GM12801 (cell line): ENCODE measurements around the gene RANBP3.

Source experiments
- TF ChIP-seq, protein P1 (sequence below): IDR thresholded peaks from one replicate; pipeline ENCODE4 v1.5.1; 2011; ENCODE audit warnings: control low read depth; ENCODE audit not compliant: insufficient read length; ENCODE audit errors: extremely low read depth

RANBP3 gene

DNA sequence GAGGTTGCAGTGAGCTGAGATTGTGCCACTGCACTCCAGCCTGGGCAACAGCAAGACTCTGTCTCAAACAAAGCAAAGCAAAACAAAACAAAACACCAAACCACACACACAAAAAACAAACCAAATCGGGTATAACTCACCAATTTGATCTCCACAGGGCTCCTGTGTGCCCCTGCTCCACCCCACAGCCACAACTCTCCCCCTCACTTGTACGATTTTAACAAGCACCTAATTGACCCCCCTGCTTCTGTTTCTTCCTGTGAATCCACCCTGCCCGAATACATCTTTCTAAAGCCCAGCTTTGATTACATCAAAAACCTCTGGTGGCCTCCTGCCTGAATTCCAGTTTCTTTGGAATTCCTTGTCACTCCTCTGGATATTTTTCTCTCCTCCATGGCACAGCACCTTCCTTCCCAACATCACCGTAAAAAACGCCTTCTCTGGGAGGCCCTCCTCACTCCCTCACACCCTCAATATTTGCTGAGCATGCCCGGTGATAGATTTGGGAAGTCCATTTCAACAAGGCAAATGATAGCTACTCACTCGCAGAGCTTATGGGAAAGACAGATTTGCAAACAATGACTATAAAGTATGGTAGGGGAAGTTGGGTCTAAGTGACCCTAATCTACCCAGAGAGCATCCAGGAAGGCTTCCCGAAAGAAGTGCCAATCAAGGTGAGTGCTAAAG is 11.6 kb upstream of the RANBP3 start:
- TF ChIP-seq, protein P1, sequence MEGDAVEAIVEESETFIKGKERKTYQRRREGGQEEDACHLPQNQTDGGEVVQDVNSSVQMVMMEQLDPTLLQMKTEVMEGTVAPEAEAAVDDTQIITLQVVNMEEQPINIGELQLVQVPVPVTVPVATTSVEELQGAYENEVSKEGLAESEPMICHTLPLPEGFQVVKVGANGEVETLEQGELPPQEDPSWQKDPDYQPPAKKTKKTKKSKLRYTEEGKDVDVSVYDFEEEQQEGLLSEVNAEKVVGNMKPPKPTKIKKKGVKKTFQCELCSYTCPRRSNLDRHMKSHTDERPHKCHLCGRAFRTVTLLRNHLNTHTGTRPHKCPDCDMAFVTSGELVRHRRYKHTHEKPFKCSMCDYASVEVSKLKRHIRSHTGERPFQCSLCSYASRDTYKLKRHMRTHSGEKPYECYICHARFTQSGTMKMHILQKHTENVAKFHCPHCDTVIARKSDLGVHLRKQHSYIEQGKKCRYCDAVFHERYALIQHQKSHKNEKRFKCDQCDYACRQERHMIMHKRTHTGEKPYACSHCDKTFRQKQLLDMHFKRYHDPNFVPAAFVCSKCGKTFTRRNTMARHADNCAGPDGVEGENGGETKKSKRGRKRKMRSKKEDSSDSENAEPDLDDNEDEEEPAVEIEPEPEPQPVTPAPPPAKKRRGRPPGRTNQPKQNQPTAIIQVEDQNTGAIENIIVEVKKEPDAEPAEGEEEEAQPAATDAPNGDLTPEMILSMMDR = no peak

DNA sequence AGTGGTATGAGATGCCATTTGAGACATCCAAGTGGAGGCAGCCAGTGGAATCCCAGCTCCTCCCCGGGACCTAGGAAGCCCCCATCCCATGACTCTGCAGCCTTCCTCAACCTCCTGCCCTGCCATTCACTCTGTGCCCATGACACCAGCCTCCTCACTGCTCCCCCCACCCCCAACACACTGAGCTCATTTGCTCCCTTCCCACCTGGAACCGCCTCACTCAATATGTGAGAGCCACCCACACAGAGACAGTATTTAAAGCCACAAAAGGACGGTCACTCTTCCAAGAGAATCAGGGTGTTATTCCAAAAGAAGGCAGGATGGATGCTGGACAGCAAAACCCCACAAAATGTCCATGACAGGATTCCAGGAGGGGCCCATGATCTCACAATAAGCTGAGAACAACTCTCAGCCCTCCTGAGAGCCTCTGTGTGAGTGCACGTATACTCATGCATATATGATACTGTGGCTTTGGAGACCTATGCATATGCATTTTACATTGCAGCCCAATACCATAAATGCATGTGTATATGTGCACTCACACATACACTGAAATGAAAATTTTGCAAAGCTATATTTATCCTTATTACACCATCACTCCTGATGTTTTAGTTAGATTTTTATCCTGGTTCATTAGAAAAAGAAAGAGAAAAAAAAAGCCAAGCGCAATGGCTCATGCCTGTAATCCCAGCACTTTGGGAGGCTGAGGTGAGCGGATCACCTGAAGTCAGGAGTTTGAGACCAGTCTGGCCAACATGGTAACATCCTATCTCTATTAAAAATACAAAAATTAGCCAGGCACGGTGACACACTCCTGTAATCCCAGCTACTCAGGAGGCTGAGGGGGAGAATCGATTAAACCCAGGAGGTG is 10.8 kb upstream of the RANBP3 start:
- TF ChIP-seq, protein P1 = no peak

DNA sequence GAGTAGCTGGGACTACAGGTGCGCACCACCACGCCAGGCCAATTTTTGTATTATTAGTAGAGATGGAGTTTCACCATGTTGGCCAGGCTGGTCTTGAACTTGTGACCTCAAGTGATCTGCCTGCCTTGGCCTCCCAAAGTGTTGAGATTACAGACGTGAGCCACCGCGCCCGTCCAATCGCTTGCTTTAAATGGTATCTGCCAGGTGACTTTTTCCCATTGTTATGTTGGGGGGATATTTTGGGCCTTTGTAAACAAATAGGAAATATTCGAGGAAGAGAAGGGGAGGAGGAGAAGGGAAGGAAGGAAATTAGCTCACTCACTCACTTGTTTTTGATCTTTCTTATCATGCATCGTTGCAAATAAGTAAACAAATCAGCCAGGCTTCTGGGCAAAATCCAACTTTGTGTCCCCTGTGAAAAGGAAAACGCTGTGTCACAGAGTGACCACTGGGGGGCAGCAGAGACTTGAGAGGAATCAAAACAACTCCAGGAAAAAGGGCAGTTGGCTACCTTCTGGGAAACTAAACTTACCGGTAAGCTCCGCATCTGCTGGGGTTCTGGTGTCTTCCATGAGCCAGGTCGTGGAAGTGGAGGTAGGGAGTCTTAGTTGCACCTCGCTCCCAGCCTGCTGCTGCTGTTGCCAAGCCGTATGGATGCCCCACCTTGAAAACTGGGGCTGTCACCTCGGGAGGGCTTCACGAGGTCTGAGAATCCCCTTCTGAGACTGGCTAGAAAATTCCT is 9.3 kb upstream of the RANBP3 start:
- TF ChIP-seq, protein P1 = peak; percentile 85

DNA sequence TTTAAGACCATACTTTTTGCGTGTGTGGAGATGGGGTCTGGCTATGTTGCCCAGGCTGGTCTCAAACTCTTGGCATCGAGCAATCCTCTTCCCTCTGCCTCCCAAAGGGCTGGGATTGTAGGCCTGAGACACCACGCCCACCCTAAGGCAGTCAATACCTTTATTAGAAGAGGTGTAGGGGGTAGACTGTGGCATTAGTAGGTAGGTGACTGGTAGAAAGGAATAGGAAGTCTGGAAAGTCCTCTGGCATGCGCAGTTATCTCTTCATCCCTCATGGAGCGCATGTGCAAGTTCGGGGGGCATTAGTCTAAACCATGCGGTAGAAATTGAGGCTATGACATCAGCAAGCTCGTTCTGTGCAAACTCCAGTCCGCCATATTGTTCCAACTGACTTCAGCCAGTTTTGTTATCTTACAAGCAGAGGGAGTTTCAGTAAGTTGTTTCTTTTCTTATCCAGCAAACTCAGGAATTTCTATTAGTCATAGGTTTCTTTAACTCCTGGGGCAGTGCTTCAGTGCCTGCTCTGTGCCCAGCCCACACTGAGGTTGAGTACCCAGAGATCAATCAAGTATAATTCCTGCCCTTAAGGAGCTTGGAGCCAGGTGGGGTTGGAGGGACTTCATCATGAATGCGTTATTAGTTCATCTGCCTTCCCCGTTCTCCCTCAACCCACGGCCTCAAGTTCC is 7.3 kb upstream of the RANBP3 start:
- TF ChIP-seq, protein P1 = no peak

DNA sequence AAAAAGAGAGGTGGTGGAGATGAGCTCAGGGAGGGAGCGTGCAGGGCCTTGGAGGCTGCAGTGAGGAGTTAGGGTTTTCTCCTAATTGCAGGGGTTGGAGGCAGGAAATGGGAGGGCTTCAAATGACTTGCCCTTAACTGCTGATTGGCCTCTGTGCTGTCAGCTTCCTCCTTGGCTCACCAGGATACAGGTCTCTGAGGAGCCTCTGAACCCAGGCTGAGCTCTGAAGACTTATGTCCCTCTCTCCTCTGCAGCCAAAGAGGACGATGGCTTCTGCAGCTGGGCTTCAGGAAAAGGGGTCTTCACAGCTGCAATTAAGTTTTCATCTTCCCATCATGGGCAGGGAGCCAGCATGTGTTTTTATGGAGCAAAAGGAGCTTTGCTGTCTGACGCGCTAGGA is 6.7 kb upstream of the RANBP3 start:
- TF ChIP-seq, protein P1 = no peak

DNA sequence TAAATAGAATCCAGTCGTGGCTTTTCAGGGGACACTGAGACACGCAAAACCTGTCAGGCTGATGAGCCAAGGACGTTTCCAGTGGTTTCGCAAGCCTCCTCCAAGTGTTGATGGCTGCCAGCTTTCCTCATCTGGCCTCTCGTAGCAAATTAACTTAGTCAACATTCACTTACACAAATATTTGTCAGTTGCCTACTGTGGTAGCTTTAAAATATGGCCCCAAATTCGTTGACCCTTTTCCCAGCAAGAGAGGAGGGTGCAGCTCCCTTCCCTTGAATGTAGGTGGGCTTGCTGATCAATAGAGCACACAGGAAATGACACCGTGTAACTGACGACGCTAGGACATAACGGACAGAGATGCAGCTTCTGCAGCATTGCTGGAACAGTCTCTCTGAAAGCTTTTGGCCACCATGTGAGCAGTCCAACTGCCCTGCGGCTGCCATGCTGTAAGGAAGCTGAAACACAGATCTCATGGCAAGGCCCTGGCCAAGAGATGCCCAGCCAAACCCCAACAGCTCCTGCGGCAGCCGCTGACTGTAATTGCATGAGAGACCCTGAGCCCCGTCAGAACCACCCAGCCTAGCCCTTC is 5.5 kb upstream of the RANBP3 start:
- TF ChIP-seq, protein P1 = no peak
